Activated CD4-positive, alpha-beta T cell treated with anti-CD3 and anti-CD28 coated beads for 36 hours (primary cell): ENCODE measurements around the gene RIPPLY3. TPM values are rescaled to one million over a fixed set of nuclear protein-coding genes. Genes with fewer than 3 reads are reported as not detected.

ENCODE experiments used
- ATAC-seq: fragments of 200-7000 bp; cut with Tn5 transposase; one replicate; pipeline ENCODE4 v1.10.0; 2021; ENCODE audit warnings: mild to moderate bottlenecking, moderate library complexity
- CTCF ChIA-PET: fragments of 350-600 bp; sonication (Branson Sonifier 250); formaldehyde crosslinking; loops from one replicate; lab custom pipeline; 2021; ENCODE audit warnings: antibody characterized with exemption; lab: Charles Lee
- POLR2A ChIA-PET: fragments of 350-600 bp; sonication (Branson Sonifier 250); formaldehyde crosslinking; loops from one replicate; lab custom pipeline; 2021; ENCODE audit warnings: antibody characterized with exemption, inconsistent platforms; lab: Charles Lee
- DNase-seq: peaks from one replicate; pipeline ENCODE4 v3.0.0-alpha.2; 2020
- H3K27ac Mint-ChIP-seq: one replicate; pipeline ENCODE4 v1.8.0; 2021; ENCODE audit warnings: mixed read lengths
- H3K27me3 Mint-ChIP-seq: one replicate; pipeline ENCODE4 v1.8.0; 2021; ENCODE audit warnings: mixed read lengths
- H3K36me3 Mint-ChIP-seq: one replicate; pipeline ENCODE4 v1.8.0; 2021; ENCODE audit warnings: low read depth, mixed read lengths
- H3K4me1 Mint-ChIP-seq: one replicate; pipeline ENCODE4 v1.8.0; 2021; ENCODE audit warnings: mixed read lengths
- H3K4me3 Mint-ChIP-seq: one replicate; pipeline ENCODE4 v1.8.0; 2021; ENCODE audit warnings: mild to moderate bottlenecking, moderate library complexity, mixed read lengths
- H3K9me3 Mint-ChIP-seq: one replicate; pipeline ENCODE4 v1.8.0; 2021; ENCODE audit warnings: low read depth, mixed read lengths
- intact Hi-C, 2 experiments: fragments of 100-400 bp; cut with DNase I in 1 of 2; cut with micrococcal nuclease in 1 of 2; formaldehyde crosslinking; loops; one replicate each; pipeline versions ENCODE4 v1.14.2 to v1.15.1; 2022 to 2024; cut with DNase I, micrococcal nuclease
- total RNA-seq, 2 experiments: library from RNA; stranded (reverse); gene quantifications; one replicate each; pipeline ENCODE4 v1.2.3, GENCODE V29; 2021

RIPPLY3 gene
- total RNA-seq, 2 experiments from 2014 or later, result 0.16 TPM; not detected in 1

- POLR2A ChIA-PET, result interaction anchor here (0.7 to 1.5 kb wide), 3 partner anchors 22 to 647 kb away, joined by 3 to 4 read pairs (median 3); partner anchors contain the start of gene MORC3
- H3K9me3 Mint-ChIP-seq, result no peaks in the 10 kb centered on the region
- ATAC-seq, result no peak
These were observed 39.4 kb upstream of the RIPPLY3 start for GRCh38 chr21:36966821-36967768.

GRCh38 chr21:36968414-36968813 lies 38.1 kb upstream of the RIPPLY3 start:
- POLR2A ChIA-PET, result no interaction called here
- Mint-ChIP-seq H3K27me3 (no peaks in the 10 kb centered on the region), H3K9me3 (no peaks in the 10 kb centered on the region), H3K36me3 (no peaks in the 10 kb centered on the region), H3K27ac (no peak overlapping the region), H3K4me3 (no peak overlapping the region), H3K4me1 (peaks cover 9% of the 10 kb centered on the region)
- no peak for DNase-seq
- intact Hi-C loops, result loop anchor here in 1 of 2 experiments (5.0 kb wide), 3 partner anchors 289 to 594 kb away; partner anchors contain the start of gene DYRK1A
- CTCF ChIA-PET, result interaction anchor here (1.9 kb wide), 1 partner anchor 21 kb away, joined by 7 read pairs; no protein-coding TSS in a partner anchor
- ATAC-seq, result no peak

More at GRCh38 chr21:36966821-36967768, 39.4 kb upstream of the RIPPLY3 start:
- intact Hi-C loops, result loop anchor here in 1 of 2 experiments (1.0 to 5.0 kb wide), 7 partner anchors 22 to 647 kb away; partner anchors contain the start of genes DYRK1A, MORC3, PIGP and TTC3
- CTCF ChIA-PET, result interaction anchor here (0.9 to 2.2 kb wide), 6 partner anchors 12 to 161 kb away, joined by 3 to 10 read pairs (median 4); no protein-coding TSS in a partner anchor
- H3K36me3 Mint-ChIP-seq, result no peaks in the 10 kb centered on the region
- H3K27me3 Mint-ChIP-seq, result no peaks in the 10 kb centered on the region
- H3K27ac Mint-ChIP-seq, result peak overlapping the region; percentile 72
- no peak for DNase-seq
- H3K4me3 Mint-ChIP-seq, result peak overlapping the region; percentile 73
- peaks cover 9% of the 10 kb centered on the region for H3K4me1 Mint-ChIP-seq

GRCh38 chr21:36968976-36969375 lies 37.5 kb upstream of the RIPPLY3 start:
- intact Hi-C loops, result loop anchor here in 1 of 2 experiments (5.0 kb wide), 3 partner anchors 288 to 593 kb away; partner anchors contain the start of gene DYRK1A
- H3K4me3 Mint-ChIP-seq, result no peak overlapping the region
- CTCF ChIA-PET, result interaction anchor here (1.9 kb wide), 1 partner anchor 20 kb away, joined by 7 read pairs; no protein-coding TSS in a partner anchor
- no peaks in the 10 kb centered on the region for H3K36me3 Mint-ChIP-seq
- no peak overlapping the region for H3K27ac Mint-ChIP-seq
- peaks cover 9% of the 10 kb centered on the region for H3K4me1 Mint-ChIP-seq
- H3K27me3 Mint-ChIP-seq, result no peaks in the 10 kb centered on the region
- no peak for ATAC-seq
- H3K9me3 Mint-ChIP-seq, result no peaks in the 10 kb centered on the region
- no peak for DNase-seq
- POLR2A ChIA-PET, result no interaction called here

- H3K9me3 Mint-ChIP-seq, result no peaks in the 10 kb centered on the region
- peaks cover 14% of the 10 kb centered on the region for H3K4me1 Mint-ChIP-seq
- DNase-seq (no peak), ATAC-seq (peak; percentile 79)
- no peaks in the 10 kb centered on the region for H3K27me3 Mint-ChIP-seq
- CTCF ChIA-PET, result interaction anchor here (0.9 to 1.4 kb wide), 2 partner anchors 9 to 19 kb away, joined by 3 to 5 read pairs; no protein-coding TSS in a partner anchor
- no peak overlapping the region for H3K27ac Mint-ChIP-seq
- H3K4me3 Mint-ChIP-seq, result no peak overlapping the region
- intact Hi-C loops, result no loop called here
- H3K36me3 Mint-ChIP-seq, result no peaks in the 10 kb centered on the region
- POLR2A ChIA-PET, result interaction anchor here (0.6 kb wide), 1 partner anchor 459 kb away, joined by 6 read pairs; no protein-coding TSS in a partner anchor
These were observed 32.3 kb upstream of the RIPPLY3 start for GRCh38 chr21:36973986-36974850.

- intact Hi-C loops, result loop anchor here in 1 of 2 experiments (5.0 kb wide), 1 partner anchor 102 kb away; no protein-coding TSS in a partner anchor
- H3K27me3 Mint-ChIP-seq, result no peaks in the 10 kb centered on the region
- H3K27ac Mint-ChIP-seq, result no peak overlapping the region
- no peaks in the 10 kb centered on the region for H3K36me3 Mint-ChIP-seq
- H3K4me3 Mint-ChIP-seq, result no peak overlapping the region
- ChIA-PET CTCF (interaction anchor here (1.4 kb wide), 1 partner anchor 9 kb away, joined by 5 read pairs; no protein-coding TSS in a partner anchor), POLR2A (no interaction called here)
- peaks cover 14% of the 10 kb centered on the region for H3K4me1 Mint-ChIP-seq
- ATAC-seq (no peak), DNase-seq (no peak)
- H3K9me3 Mint-ChIP-seq, result no peaks in the 10 kb centered on the region
These were observed 31.7 kb upstream of the RIPPLY3 start for GRCh38 chr21:36974851-36975192.

- Mint-ChIP-seq H3K4me1 (peaks cover 22% of the 10 kb centered on the region), H3K36me3 (no peaks in the 10 kb centered on the region), H3K27me3 (peaks cover 2% of the 10 kb centered on the region), H3K9me3 (no peaks in the 10 kb centered on the region), H3K27ac (no peak overlapping the region), H3K4me3 (no peak overlapping the region)
- ATAC-seq (no peak), DNase-seq (no peak)
- intact Hi-C loops, result loop anchor here in 1 of 2 experiments (5.0 kb wide), 1 partner anchor 101 kb away; no protein-coding TSS in a partner anchor
- POLR2A ChIA-PET, result interaction anchor here (0.8 kb wide), 1 partner anchor 34 kb away, joined by 3 read pairs; no protein-coding TSS in a partner anchor
- CTCF ChIA-PET, result interaction anchor here (0.6 to 2.3 kb wide), 6 partner anchors 10 to 249 kb away, joined by 3 to 12 read pairs (median 7); partner anchors contain the start of genes HLCS and RIPPLY3
These were observed 30.2 kb upstream of the RIPPLY3 start for GRCh38 chr21:36976228-36976861.

GRCh38 chr21:36976882-36977651 lies 29.4 kb upstream of the RIPPLY3 start:
- Mint-ChIP-seq H3K4me1 (peaks cover 22% of the 10 kb centered on the region), H3K4me3 (no peak overlapping the region), H3K27me3 (peaks cover 2% of the 10 kb centered on the region), H3K36me3 (no peaks in the 10 kb centered on the region), H3K27ac (peak overlapping the region; percentile 42), H3K9me3 (no peaks in the 10 kb centered on the region)
- ATAC-seq, result peak; percentile 79
- POLR2A ChIA-PET, result interaction anchor here (0.8 kb wide), 1 partner anchor 33 kb away, joined by 3 read pairs; no protein-coding TSS in a partner anchor
- peak; percentile 51 for DNase-seq
- CTCF ChIA-PET, result interaction anchor here (0.6 to 2.3 kb wide), 8 partner anchors 10 to 753 kb away, joined by 3 to 12 read pairs (median 5); partner anchors contain the start of genes HLCS and RIPPLY3
- intact Hi-C loops, result loop anchor here (1.0 to 5.0 kb wide), 3 partner anchors 12 to 100 kb away; no protein-coding TSS in a partner anchor

GRCh38 chr21:36980280-36981048 lies 26.0 kb upstream of the RIPPLY3 start:
- Mint-ChIP-seq H3K4me1 (peaks cover 22% of the 10 kb centered on the region), H3K9me3 (no peaks in the 10 kb centered on the region), H3K36me3 (no peaks in the 10 kb centered on the region), H3K27ac (peak overlapping the region; percentile 72), H3K4me3 (peak overlapping the region; percentile 59), H3K27me3 (peaks cover 2% of the 10 kb centered on the region)
- ChIA-PET POLR2A (no interaction called here), CTCF (interaction anchor here (1.0 to 2.4 kb wide), 2 partner anchors 9 to 20 kb away, joined by 3 to 8 read pairs; no protein-coding TSS in a partner anchor)
- intact Hi-C loops, result no loop called here
- peak; percentile 32 for ATAC-seq
- peak; percentile 30 for DNase-seq

- Mint-ChIP-seq H3K27me3 (peaks cover 2% of the 10 kb centered on the region), H3K27ac (peak overlapping the region; percentile 42), H3K4me1 (peaks cover 28% of the 10 kb centered on the region), H3K4me3 (peak overlapping the region; percentile 59), H3K36me3 (no peaks in the 10 kb centered on the region), H3K9me3 (no peaks in the 10 kb centered on the region)
- CTCF ChIA-PET, result no interaction called here
- DNase-seq, result no peak
- no peak for ATAC-seq
- intact Hi-C loops, result no loop called here
- POLR2A ChIA-PET, result no interaction called here
These were observed 25.5 kb upstream of the RIPPLY3 start for GRCh38 chr21:36981049-36981391.
